BJ (cell line): Measurements from ENCODE around the gene TCF12. TPM values are rescaled to one million over a fixed set of nuclear protein-coding genes. Genes with fewer than 3 reads are reported as not detected.

Experiments used
- CTCF ChIA-PET: fragments of 350-600 bp; formaldehyde crosslinking; extraction: SDS; loops from one replicate; lab custom pipeline; 2021; ENCODE audit warnings: antibody characterized with exemption, inconsistent platforms; lab: Yijun Ruan, JAX
- POLR2A ChIA-PET: fragments of 300-600 bp; sonication (Branson Sonifier 250); formaldehyde crosslinking; extraction: SDS; loops from one replicate; lab custom pipeline; 2021; ENCODE audit warnings: antibody characterized with exemption; lab: Charles Lee
- DNase-seq: peaks from one replicate; pipeline ENCODE4 v3.0.0-alpha.2; 2011; ENCODE audit warnings: low read depth
- H3K27me3 ChIP-seq: 2 replicates; pipeline ENCODE4 v1.6.0; 2011; ENCODE audit warnings: low read length; ENCODE audit not compliant: control insufficient read depth, insufficient read depth
- H3K36me3 ChIP-seq: 2 replicates; pipeline ENCODE4 v1.5.1; 2011; ENCODE audit warnings: low read length; ENCODE audit not compliant: control insufficient read depth, insufficient read depth
- H3K4me3 ChIP-seq: 2 replicates; pipeline ENCODE4 v1.5.1; 2011; ENCODE audit warnings: low read depth, mild to moderate bottlenecking, control low read depth, low read length
- CTCF ChIP-seq: IDR thresholded peaks from 2 replicates; pipeline ENCODE4 v1.5.1; 2011; ENCODE audit warnings: low read depth, mild to moderate bottlenecking, control low read depth, inconsistent platforms, low read length, moderate library complexity; ENCODE audit not compliant: insufficient read depth
- polyA plus RNA-seq: library from polyadenylated mRNA; depleted of rRNA; stranded (reverse); fragments of >200 nt; gene quantifications from 2 replicates; pipeline ENCODE4 v1.2.3, GENCODE V29; 2011

TCF12 gene
- polyA plus RNA-seq, 1 experiment, result 134 TPM

GRCh38 chr15:57228395-57228794 is 310.0 kb downstream of the TCF12 start:
- ChIA-PET CTCF (interaction anchor here (1.5 kb wide), 1 partner anchor 78 kb away, joined by 5 read pairs; no protein-coding TSS in a partner anchor), POLR2A (no interaction called here)
- H3K36me3 ChIP-seq, result peaks cover 6% of the 10 kb centered on the region
- no peak for DNase-seq
- no peak overlapping the region for H3K4me3 ChIP-seq
- no peak for TF ChIP-seq CTCF
- H3K27me3 ChIP-seq, result no peaks in the 10 kb centered on the region

GRCh38 chr15:57229051-57229450 is 310.6 kb downstream of the TCF12 start:
- ChIA-PET CTCF (interaction anchor here (1.5 kb wide), 1 partner anchor 78 kb away, joined by 5 read pairs; no protein-coding TSS in a partner anchor), POLR2A (no interaction called here)
- peaks cover 7% of the 10 kb centered on the region for H3K36me3 ChIP-seq
- no peaks in the 10 kb centered on the region for H3K27me3 ChIP-seq
- TF ChIP-seq CTCF, result no peak
- no peak for DNase-seq
- no peak overlapping the region for H3K4me3 ChIP-seq

- Histone ChIP-seq H3K36me3 (peaks cover 7% of the 10 kb centered on the region), H3K27me3 (no peaks in the 10 kb centered on the region), H3K4me3 (no peak overlapping the region)
- DNase-seq, result no peak
- ChIA-PET POLR2A (no interaction called here), CTCF (interaction anchor here (2.5 kb wide), 1 partner anchor 75 kb away, joined by 10 read pairs; no protein-coding TSS in a partner anchor)
- no peak for TF ChIP-seq CTCF
These were observed 313.1 kb downstream of the TCF12 start for GRCh38 chr15:57231559-57231958.

- Histone ChIP-seq H3K27me3 (no peaks in the 10 kb centered on the region), H3K36me3 (peaks cover 7% of the 10 kb centered on the region), H3K4me3 (no peak overlapping the region)
- TF ChIP-seq CTCF, result no peak
- ChIA-PET CTCF (no interaction called here), POLR2A (no interaction called here)
- no peak for DNase-seq
These were observed 315.7 kb downstream of the TCF12 start for GRCh38 chr15:57234156-57234555.

- no peak for DNase-seq
- Histone ChIP-seq H3K36me3 (peaks cover 8% of the 10 kb centered on the region), H3K27me3 (no peaks in the 10 kb centered on the region), H3K4me3 (no peak overlapping the region)
- POLR2A ChIA-PET, result no interaction called here
- no peak for TF ChIP-seq CTCF
- CTCF ChIA-PET, result no interaction called here
These were observed 316.7 kb downstream of the TCF12 start for GRCh38 chr15:57235186-57235585.
